ENCODE measurements around the gene GARS1.

DNA sequence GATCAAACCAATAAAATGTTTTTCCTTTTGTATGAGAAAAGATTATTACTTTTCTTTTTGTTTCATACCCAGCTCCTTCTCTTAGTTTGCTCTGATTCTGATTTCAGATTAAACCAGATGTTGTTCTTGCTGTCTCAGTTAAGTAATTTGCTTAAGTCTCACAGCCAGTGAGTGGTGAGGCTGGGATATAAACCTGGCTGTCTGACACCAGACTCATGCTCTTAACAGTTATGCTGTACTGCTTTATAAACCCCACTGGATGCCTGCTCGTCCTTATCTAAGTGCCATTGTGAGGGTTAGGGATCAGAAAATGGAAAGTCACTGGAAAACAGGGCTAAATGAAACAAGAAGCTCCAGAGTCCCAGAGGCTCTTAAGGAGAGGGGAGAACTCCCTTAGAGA is 24.3 kb downstream of the GARS1 start:
- TF ChIP-seq, protein P1, sequence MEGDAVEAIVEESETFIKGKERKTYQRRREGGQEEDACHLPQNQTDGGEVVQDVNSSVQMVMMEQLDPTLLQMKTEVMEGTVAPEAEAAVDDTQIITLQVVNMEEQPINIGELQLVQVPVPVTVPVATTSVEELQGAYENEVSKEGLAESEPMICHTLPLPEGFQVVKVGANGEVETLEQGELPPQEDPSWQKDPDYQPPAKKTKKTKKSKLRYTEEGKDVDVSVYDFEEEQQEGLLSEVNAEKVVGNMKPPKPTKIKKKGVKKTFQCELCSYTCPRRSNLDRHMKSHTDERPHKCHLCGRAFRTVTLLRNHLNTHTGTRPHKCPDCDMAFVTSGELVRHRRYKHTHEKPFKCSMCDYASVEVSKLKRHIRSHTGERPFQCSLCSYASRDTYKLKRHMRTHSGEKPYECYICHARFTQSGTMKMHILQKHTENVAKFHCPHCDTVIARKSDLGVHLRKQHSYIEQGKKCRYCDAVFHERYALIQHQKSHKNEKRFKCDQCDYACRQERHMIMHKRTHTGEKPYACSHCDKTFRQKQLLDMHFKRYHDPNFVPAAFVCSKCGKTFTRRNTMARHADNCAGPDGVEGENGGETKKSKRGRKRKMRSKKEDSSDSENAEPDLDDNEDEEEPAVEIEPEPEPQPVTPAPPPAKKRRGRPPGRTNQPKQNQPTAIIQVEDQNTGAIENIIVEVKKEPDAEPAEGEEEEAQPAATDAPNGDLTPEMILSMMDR (IDR thresholded peaks at IDR 0.05 in 8 of 11, conservative IDR thresholded peaks at IDR 0.05 in 3 of 11): no peak
- TF ChIP-seq POLR2AphosphoS5 (IDR thresholded peaks at IDR 0.05) (no peak), POLR2A (IDR thresholded peaks at IDR 0.05) (no peak)
